NB4 (cell line): Measurements from ENCODE around the gene NR3C2.

Source experiments
- MYC ChIP-seq: IDR thresholded peaks from 2 replicates; pipeline ENCODE4 v1.6.1; 2011; ENCODE audit warnings: low read depth, low read length
- POLR2A ChIP-seq: IDR thresholded peaks from 2 replicates; pipeline ENCODE4 v1.6.1; 2011; ENCODE audit warnings: mild to moderate bottlenecking; ENCODE audit not compliant: insufficient read length; ENCODE audit errors: extremely low read depth
- TF ChIP-seq, protein P1 (sequence below): IDR thresholded peaks from one replicate; pipeline ENCODE4 v1.5.1; 2012; ENCODE audit warnings: low read depth, low read length
- TF ChIP-seq, protein P2 (sequence below): IDR thresholded peaks from 2 replicates; pipeline ENCODE4 v1.6.1; 2011; ENCODE audit warnings: low read depth, low read length

DNA sequence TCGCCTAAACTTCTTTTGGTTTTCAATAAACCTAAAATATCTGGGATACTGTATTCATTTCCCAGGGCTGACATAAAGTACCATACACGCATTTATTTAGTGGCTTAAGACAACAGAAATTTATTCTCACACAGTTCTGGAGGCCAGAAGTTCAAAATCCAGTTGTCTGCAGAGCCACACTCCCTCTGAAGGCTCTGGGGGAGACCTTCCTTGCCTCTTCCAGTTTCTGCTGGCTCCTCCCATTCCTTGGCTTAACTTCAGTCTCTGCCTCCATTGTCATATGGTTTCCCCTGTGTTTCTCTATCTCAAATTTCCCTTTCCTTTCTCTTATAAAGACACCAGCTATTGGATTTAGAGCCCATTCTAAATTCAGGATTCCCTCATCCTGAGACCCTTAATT, 44.4 kb downstream of the NR3C2 start:
- TF ChIP-seq, protein P1, sequence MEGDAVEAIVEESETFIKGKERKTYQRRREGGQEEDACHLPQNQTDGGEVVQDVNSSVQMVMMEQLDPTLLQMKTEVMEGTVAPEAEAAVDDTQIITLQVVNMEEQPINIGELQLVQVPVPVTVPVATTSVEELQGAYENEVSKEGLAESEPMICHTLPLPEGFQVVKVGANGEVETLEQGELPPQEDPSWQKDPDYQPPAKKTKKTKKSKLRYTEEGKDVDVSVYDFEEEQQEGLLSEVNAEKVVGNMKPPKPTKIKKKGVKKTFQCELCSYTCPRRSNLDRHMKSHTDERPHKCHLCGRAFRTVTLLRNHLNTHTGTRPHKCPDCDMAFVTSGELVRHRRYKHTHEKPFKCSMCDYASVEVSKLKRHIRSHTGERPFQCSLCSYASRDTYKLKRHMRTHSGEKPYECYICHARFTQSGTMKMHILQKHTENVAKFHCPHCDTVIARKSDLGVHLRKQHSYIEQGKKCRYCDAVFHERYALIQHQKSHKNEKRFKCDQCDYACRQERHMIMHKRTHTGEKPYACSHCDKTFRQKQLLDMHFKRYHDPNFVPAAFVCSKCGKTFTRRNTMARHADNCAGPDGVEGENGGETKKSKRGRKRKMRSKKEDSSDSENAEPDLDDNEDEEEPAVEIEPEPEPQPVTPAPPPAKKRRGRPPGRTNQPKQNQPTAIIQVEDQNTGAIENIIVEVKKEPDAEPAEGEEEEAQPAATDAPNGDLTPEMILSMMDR = no peak
- TF ChIP-seq POLR2A (no peak), MYC (no peak)
- TF ChIP-seq, protein P2, sequence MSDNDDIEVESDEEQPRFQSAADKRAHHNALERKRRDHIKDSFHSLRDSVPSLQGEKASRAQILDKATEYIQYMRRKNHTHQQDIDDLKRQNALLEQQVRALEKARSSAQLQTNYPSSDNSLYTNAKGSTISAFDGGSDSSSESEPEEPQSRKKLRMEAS = no peak
